Neural cell (in vitro differentiated cells): ENCODE results near the gene CD4. TPM values are rescaled to one million over a fixed set of nuclear protein-coding genes. Genes with fewer than 3 reads are reported as not detected.

Experiments
- H2AFZ ChIP-seq: fragments of 200-600, 300-800 bp; sonication (generic), shearing (Covaris generic); 2 replicates; pipeline ENCODE4 v1.6.0; 2014; ENCODE audit warnings: low read depth, mild to moderate bottlenecking, antibody characterized with exemption, low read length, moderate library complexity
- H3F3A ChIP-seq: fragments of 200-600 bp; shearing (Covaris generic); 2 replicates; pipeline ENCODE4 v1.6.1; 2016; ENCODE audit warnings: mild to moderate bottlenecking, moderate library complexity, mixed read lengths, antibody characterized with exemption, low read length; ENCODE audit not compliant: insufficient read depth, poor library complexity, severe bottlenecking
- H3K27ac ChIP-seq: fragments of 200-600, 300-800 bp; sonication (generic), shearing (Covaris generic); 2 replicates; pipeline ENCODE4 v1.5.1; 2014; ENCODE audit warnings: mild to moderate bottlenecking, low read length, moderate library complexity
- H3K27me3 ChIP-seq: fragments of 300-800, 200-600 bp; sonication (generic), shearing (Covaris generic); 2 replicates; pipeline ENCODE4 v1.6.0; 2014; ENCODE audit warnings: mild to moderate bottlenecking, low read depth, low read length, moderate library complexity; ENCODE audit not compliant: insufficient read depth
- H3K36me3 ChIP-seq: fragments of 300-800, 200-600 bp; sonication (generic), shearing (Covaris generic); 2 replicates; pipeline ENCODE4 v1.5.1; 2014; ENCODE audit warnings: mild to moderate bottlenecking, antibody characterized with exemption, low read length, moderate library complexity; ENCODE audit not compliant: insufficient read depth
- H3K4me2 ChIP-seq: fragments of 300-800, 200-600 bp; sonication (generic), shearing (Covaris generic); 2 replicates; pipeline ENCODE4 v1.6.0; 2014; ENCODE audit warnings: mild to moderate bottlenecking, low read length
- H3K4me3 ChIP-seq: fragments of 300-800, 200-600 bp; sonication (generic), shearing (Covaris generic); 2 replicates; pipeline ENCODE4 v1.5.1; 2014; ENCODE audit warnings: mild to moderate bottlenecking, low read length, moderate library complexity
- H3K79me2 ChIP-seq: fragments of 200-600 bp; shearing (Covaris generic); replicated peaks from 2 replicates; pipeline ENCODE4 v1.6.0; 2014; ENCODE audit warnings: mild to moderate bottlenecking, low read length, moderate library complexity; ENCODE audit not compliant: insufficient read depth
- H3K9ac ChIP-seq: fragments of 300-800, 200-600 bp; sonication (generic), shearing (Covaris generic); 2 replicates; pipeline ENCODE4 v1.6.1; 2016; ENCODE audit warnings: mild to moderate bottlenecking, low read length, mixed read lengths
- H3K9me2 ChIP-seq: fragments of 200-600 bp; shearing (Covaris generic); 2 replicates; pipeline ENCODE4 v1.6.1; 2016; ENCODE audit warnings: mild to moderate bottlenecking, low read length, mixed read lengths; ENCODE audit not compliant: insufficient read depth
- H3K9me3 ChIP-seq: fragments of 200-600, 300-800 bp; sonication (generic), shearing (Covaris generic); 2 replicates; pipeline ENCODE4 v1.6.1; 2016; ENCODE audit warnings: mild to moderate bottlenecking, mixed run types, low read length, moderate library complexity, mixed read lengths
- H4K20me1 ChIP-seq: fragments of 200-600 bp; shearing (Covaris generic); 2 replicates; pipeline ENCODE4 v1.6.1; 2016; ENCODE audit warnings: mild to moderate bottlenecking, mixed run types; ENCODE audit not compliant: insufficient read depth
- EP300 ChIP-seq: fragments of 450-650 bp; conservative IDR thresholded peaks from 2 replicates; pipeline ENCODE4 v1.6.1; 2014; ENCODE audit warnings: antibody characterized with exemption, mild to moderate bottlenecking, moderate library complexity; ENCODE audit not compliant: poor library complexity, severe bottlenecking
- EZH2 ChIP-seq: fragments of 200-600, 300-800 bp; shearing (Covaris generic), sonication (generic); IDR thresholded peaks from 2 replicates; pipeline ENCODE4 v1.6.1; 2014; ENCODE audit warnings: antibody characterized with exemption, low read length, borderline replicate concordance, mild to moderate bottlenecking; ENCODE audit not compliant: insufficient read depth, poor library complexity, severe bottlenecking
- MXI1 ChIP-seq: fragments of 450-650 bp; conservative IDR thresholded peaks from 2 replicates; pipeline ENCODE4 v1.6.1; 2014; ENCODE audit warnings: antibody characterized with exemption, mild to moderate bottlenecking; ENCODE audit not compliant: poor library complexity, severe bottlenecking
- POLR2AphosphoS5 ChIP-seq: IDR thresholded peaks from 2 replicates; pipeline ENCODE4 v1.6.1; 2012
- RAD21 ChIP-seq: fragments of 450-650 bp; conservative IDR thresholded peaks from 2 replicates; pipeline ENCODE4 v1.6.1; 2014; ENCODE audit warnings: antibody characterized with exemption, mild to moderate bottlenecking, moderate library complexity
- SMC3 ChIP-seq: fragments of 450-650 bp; conservative IDR thresholded peaks from 2 replicates; pipeline ENCODE4 v1.6.1; 2014; ENCODE audit warnings: antibody characterized with exemption, mild to moderate bottlenecking, moderate library complexity; ENCODE audit not compliant: poor library complexity
- TAF1 ChIP-seq: IDR thresholded peaks from 2 replicates; pipeline ENCODE4 v1.6.1; 2012; ENCODE audit warnings: low read depth
- polyA plus RNA-seq: library from polyadenylated mRNA; depleted of rRNA; stranded (reverse); fragments of >200 nt; gene quantifications from 2 replicates; pipeline ENCODE4 v1.2.3, GENCODE V29; 2014
- TF ChIP-seq, protein P1 (sequence below): fragments of 450-650 bp; IDR thresholded peaks from 2 replicates; pipeline ENCODE4 v1.5.1; 2014; ENCODE audit warnings: antibody characterized with exemption, mild to moderate bottlenecking, moderate library complexity; ENCODE audit not compliant: poor library complexity, severe bottlenecking
- TF ChIP-seq, protein P2 (sequence below): IDR thresholded peaks from 2 replicates; pipeline ENCODE4 v1.6.1; 2012; ENCODE audit warnings: borderline replicate concordance

CD4 gene
- polyA plus RNA-seq, 1 donor from 2014 or later: not detected

- no peak overlapping the region for H2AFZ ChIP-seq
- no peaks in the 10 kb centered on the region for H3K79me2 ChIP-seq
- no peak for TF ChIP-seq RAD21
- no peak for TF ChIP-seq SMC3
- TF ChIP-seq EP300: no peak
- no peak for TF ChIP-seq MXI1
- no peak for TF ChIP-seq TAF1
- TF ChIP-seq POLR2AphosphoS5: no peak
- no peak for TF ChIP-seq EZH2
- TF ChIP-seq, protein P1, sequence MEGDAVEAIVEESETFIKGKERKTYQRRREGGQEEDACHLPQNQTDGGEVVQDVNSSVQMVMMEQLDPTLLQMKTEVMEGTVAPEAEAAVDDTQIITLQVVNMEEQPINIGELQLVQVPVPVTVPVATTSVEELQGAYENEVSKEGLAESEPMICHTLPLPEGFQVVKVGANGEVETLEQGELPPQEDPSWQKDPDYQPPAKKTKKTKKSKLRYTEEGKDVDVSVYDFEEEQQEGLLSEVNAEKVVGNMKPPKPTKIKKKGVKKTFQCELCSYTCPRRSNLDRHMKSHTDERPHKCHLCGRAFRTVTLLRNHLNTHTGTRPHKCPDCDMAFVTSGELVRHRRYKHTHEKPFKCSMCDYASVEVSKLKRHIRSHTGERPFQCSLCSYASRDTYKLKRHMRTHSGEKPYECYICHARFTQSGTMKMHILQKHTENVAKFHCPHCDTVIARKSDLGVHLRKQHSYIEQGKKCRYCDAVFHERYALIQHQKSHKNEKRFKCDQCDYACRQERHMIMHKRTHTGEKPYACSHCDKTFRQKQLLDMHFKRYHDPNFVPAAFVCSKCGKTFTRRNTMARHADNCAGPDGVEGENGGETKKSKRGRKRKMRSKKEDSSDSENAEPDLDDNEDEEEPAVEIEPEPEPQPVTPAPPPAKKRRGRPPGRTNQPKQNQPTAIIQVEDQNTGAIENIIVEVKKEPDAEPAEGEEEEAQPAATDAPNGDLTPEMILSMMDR: no peak
- TF ChIP-seq, protein P2, sequence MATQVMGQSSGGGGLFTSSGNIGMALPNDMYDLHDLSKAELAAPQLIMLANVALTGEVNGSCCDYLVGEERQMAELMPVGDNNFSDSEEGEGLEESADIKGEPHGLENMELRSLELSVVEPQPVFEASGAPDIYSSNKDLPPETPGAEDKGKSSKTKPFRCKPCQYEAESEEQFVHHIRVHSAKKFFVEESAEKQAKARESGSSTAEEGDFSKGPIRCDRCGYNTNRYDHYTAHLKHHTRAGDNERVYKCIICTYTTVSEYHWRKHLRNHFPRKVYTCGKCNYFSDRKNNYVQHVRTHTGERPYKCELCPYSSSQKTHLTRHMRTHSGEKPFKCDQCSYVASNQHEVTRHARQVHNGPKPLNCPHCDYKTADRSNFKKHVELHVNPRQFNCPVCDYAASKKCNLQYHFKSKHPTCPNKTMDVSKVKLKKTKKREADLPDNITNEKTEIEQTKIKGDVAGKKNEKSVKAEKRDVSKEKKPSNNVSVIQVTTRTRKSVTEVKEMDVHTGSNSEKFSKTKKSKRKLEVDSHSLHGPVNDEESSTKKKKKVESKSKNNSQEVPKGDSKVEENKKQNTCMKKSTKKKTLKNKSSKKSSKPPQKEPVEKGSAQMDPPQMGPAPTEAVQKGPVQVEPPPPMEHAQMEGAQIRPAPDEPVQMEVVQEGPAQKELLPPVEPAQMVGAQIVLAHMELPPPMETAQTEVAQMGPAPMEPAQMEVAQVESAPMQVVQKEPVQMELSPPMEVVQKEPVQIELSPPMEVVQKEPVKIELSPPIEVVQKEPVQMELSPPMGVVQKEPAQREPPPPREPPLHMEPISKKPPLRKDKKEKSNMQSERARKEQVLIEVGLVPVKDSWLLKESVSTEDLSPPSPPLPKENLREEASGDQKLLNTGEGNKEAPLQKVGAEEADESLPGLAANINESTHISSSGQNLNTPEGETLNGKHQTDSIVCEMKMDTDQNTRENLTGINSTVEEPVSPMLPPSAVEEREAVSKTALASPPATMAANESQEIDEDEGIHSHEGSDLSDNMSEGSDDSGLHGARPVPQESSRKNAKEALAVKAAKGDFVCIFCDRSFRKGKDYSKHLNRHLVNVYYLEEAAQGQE: no peak
- no peaks in the 10 kb centered on the region for H3K27me3 ChIP-seq
- H3K9me3 ChIP-seq: no peaks in the 10 kb centered on the region
- H3K27ac ChIP-seq: peak overlapping the region; percentile 79
- H3K9ac ChIP-seq: peak overlapping the region; percentile 62
- H3K9me2 ChIP-seq: no peaks in the 10 kb centered on the region
- H3K4me3 ChIP-seq: no peak overlapping the region
- peaks cover 3% of the 10 kb centered on the region for H3K36me3 ChIP-seq
- H3K4me2 ChIP-seq: no peak overlapping the region
- no peaks in the 10 kb centered on the region for H3F3A ChIP-seq
- H4K20me1 ChIP-seq: no peaks in the 10 kb centered on the region
These were observed 9.5 kb upstream of the CD4 start for GRCh38 chr12:6779708-6780432.

DNA sequence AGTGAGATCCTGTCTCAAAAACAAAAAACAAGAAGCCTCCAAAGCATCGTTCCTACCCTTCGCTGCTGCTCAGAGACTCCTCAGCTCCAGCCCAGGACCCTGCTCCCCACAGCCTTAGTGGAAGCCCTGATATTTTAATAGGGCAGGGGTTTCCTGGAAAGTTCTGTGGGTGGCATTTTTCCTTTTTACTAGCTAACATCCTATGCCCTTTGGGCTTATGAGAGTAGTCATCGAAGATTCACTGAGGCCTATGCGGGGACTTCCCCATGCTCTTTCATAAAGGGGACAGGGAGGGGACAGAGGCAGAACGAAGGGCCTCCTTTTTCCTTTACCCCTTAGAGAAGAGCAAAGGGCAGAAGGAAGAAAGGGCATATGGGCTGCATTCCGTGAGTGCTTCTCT lies 8.8 kb upstream of the CD4 start:
- no peak overlapping the region for H2AFZ ChIP-seq
- no peak overlapping the region for H3K27ac ChIP-seq

More for the DNA sequence above, 8.8 kb upstream of the CD4 start:
- H3K9ac ChIP-seq: no peak overlapping the region
- H3K9me3 ChIP-seq: no peaks in the 10 kb centered on the region
- no peak for TF ChIP-seq POLR2AphosphoS5
- TF ChIP-seq SMC3: no peak
- TF ChIP-seq EP300: no peak
- no peak for TF ChIP-seq MXI1
- TF ChIP-seq EZH2: no peak
- TF ChIP-seq, protein P1: no peak
- TF ChIP-seq, protein P2: no peak
- no peak for TF ChIP-seq RAD21
- TF ChIP-seq TAF1: no peak
- no peaks in the 10 kb centered on the region for H3K27me3 ChIP-seq
- no peaks in the 10 kb centered on the region for H3F3A ChIP-seq
- no peaks in the 10 kb centered on the region for H3K79me2 ChIP-seq
- H3K9me2 ChIP-seq: no peaks in the 10 kb centered on the region
- H3K36me3 ChIP-seq: peaks cover 3% of the 10 kb centered on the region
- H3K4me2 ChIP-seq: no peak overlapping the region
- H3K4me3 ChIP-seq: no peak overlapping the region
- no peaks in the 10 kb centered on the region for H4K20me1 ChIP-seq
